Brain microvascular endothelial cell (primary cell): ENCODE data around the gene TOP1.

Source experiments
- DNase-seq: peaks from one replicate; pipeline ENCODE4 v3.0.0-alpha.2; 2020
- H3K27ac ChIP-seq: fragments of 250-450 bp; sonication (Bioruptor Pico); 2 replicates; pipeline ENCODE4 v1.5.1; 2020; ENCODE audit warnings: mild to moderate bottlenecking, moderate library complexity
- H3K27me3 ChIP-seq: fragments of 250-450 bp; sonication (Bioruptor Pico); replicated peaks from 2 replicates; pipeline ENCODE4 v1.5.1; 2020; ENCODE audit warnings: mild to moderate bottlenecking
- H3K36me3 ChIP-seq: fragments of 250-450 bp; sonication (Bioruptor Pico); replicated peaks from 2 replicates; pipeline ENCODE4 v1.5.1; 2020; ENCODE audit warnings: mild to moderate bottlenecking
- H3K4me3 ChIP-seq: 2 replicates; pipeline ENCODE4 v1.5.1; 2011; ENCODE audit warnings: low read depth, mild to moderate bottlenecking, control low read depth, low read length, moderate library complexity
- in situ Hi-C: cut with HindIII; loops from 2 replicates; pipeline ENCODE4 v1.10.0; 2017; ENCODE audit warnings: low sequenced_read_pairs, low pct_ligation_motif_present
- TF ChIP-seq, protein P1 (sequence below): IDR thresholded peaks from 2 replicates; pipeline ENCODE4 v1.5.1; 2011; ENCODE audit warnings: low read depth, mild to moderate bottlenecking, moderate library complexity, low read length, control low read depth, inconsistent platforms; ENCODE audit errors: missing control alignments

The TOP1 gene

DNA sequence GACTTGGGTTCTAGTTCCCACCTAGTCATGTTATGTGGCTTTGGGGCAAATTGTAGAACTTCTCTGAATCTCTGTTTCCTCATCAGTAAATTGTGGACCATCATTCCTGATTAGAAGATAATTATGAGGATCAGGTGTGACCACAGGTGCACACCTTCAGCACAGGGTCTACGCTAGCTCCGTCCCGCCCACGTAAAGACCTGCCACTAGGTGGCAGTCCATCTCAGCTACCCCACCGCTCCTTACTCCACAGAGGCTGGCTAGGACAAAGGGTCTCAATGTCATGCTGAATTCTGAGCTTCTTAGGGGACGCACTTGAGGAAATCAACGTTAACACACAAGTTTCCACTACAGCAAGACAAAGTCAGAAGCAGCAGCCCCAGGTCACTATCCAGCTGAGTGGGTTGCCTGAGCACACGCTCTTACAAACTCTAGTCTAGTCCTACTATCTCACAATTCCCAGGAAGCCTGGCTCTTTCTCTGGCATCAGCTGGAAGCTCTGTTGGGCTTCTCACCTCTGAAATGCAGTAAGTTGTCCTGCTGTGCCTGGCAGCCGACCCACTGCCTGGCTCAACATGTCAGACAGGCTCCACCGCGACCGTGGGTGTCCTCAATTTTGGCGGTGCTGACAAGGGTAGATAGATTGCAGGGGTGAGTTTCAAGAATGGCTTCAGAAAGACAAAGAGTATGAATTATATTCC is 106.7 kb downstream of the TOP1 start:
- Histone ChIP-seq H3K4me3 (no peak overlapping the region), H3K36me3 (peaks cover 8% of the 10 kb centered on the region), H3K27ac (no peak overlapping the region), H3K27me3 (no peaks in the 10 kb centered on the region)
- TF ChIP-seq, protein P1, sequence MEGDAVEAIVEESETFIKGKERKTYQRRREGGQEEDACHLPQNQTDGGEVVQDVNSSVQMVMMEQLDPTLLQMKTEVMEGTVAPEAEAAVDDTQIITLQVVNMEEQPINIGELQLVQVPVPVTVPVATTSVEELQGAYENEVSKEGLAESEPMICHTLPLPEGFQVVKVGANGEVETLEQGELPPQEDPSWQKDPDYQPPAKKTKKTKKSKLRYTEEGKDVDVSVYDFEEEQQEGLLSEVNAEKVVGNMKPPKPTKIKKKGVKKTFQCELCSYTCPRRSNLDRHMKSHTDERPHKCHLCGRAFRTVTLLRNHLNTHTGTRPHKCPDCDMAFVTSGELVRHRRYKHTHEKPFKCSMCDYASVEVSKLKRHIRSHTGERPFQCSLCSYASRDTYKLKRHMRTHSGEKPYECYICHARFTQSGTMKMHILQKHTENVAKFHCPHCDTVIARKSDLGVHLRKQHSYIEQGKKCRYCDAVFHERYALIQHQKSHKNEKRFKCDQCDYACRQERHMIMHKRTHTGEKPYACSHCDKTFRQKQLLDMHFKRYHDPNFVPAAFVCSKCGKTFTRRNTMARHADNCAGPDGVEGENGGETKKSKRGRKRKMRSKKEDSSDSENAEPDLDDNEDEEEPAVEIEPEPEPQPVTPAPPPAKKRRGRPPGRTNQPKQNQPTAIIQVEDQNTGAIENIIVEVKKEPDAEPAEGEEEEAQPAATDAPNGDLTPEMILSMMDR: peak; percentile 88
- DNase-seq: no peak
- in situ Hi-C loops: no loop called here

DNA sequence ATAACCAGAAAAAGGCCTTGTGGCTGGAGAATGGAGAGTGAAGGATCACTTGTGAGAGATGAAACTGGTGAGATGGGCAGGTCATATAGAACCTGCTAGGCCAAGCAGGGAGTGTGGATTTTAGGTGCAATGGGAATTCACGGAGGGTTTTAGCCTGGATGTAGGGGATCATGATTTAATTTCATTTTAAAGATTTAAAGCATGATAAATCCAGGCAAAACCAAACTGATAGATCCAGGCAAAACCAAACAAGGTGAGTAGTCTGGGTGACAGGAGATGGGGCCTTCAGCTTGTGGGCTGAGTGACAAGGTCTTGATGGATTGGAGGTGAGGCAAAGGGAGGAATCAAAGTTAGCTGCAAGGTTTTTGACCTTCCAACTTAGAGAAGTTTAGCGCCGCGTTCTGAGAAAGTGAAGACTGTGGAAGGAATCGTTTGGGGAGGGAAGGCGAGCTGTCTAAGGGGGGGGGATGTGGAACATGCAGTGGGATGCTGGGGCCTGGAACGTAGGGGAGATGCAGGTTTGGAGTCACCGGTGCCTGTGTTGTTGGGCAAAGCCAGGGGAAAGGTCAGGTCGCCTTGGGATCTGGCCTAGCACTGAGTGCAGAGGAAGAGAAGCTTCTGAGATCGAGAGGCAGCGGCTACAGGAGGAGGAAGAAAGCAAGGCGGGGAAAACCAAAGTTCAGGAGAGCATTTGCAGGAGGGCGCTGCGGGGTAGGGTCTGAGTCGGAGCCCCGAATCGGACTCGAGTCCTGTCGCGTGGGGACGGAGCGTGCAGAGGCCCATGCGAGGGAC is 107.5 kb downstream of the TOP1 start:
- in situ Hi-C loops: no loop called here
- peak overlapping the region; percentile 72 for H3K4me3 ChIP-seq
- no peak for DNase-seq
- TF ChIP-seq, protein P1: no peak
- peaks cover 8% of the 10 kb centered on the region for H3K36me3 ChIP-seq
- no peaks in the 10 kb centered on the region for H3K27me3 ChIP-seq
- peak overlapping the region; percentile 84 for H3K27ac ChIP-seq

GRCh38 chr20:41136680-41137613 is 108.3 kb downstream of the TOP1 start, which contains the start of gene PLCG1:
PLCG1 (plus strand) TSS chr20:41137543; CDS start chr20:41137642, 99 bp downstream.
- in situ Hi-C loops: no loop called here
- H3K4me3 ChIP-seq: peak within 1 kb of the TSS; percentile 72
- H3K36me3 ChIP-seq: peaks cover 3% of the 10 kb centered on the region
- TF ChIP-seq, protein P1: no peak
- peak within 1 kb of the TSS; percentile 84 for H3K27ac ChIP-seq
- peak; percentile 71 for DNase-seq
- no peaks in the 10 kb centered on the region for H3K27me3 ChIP-seq

DNA sequence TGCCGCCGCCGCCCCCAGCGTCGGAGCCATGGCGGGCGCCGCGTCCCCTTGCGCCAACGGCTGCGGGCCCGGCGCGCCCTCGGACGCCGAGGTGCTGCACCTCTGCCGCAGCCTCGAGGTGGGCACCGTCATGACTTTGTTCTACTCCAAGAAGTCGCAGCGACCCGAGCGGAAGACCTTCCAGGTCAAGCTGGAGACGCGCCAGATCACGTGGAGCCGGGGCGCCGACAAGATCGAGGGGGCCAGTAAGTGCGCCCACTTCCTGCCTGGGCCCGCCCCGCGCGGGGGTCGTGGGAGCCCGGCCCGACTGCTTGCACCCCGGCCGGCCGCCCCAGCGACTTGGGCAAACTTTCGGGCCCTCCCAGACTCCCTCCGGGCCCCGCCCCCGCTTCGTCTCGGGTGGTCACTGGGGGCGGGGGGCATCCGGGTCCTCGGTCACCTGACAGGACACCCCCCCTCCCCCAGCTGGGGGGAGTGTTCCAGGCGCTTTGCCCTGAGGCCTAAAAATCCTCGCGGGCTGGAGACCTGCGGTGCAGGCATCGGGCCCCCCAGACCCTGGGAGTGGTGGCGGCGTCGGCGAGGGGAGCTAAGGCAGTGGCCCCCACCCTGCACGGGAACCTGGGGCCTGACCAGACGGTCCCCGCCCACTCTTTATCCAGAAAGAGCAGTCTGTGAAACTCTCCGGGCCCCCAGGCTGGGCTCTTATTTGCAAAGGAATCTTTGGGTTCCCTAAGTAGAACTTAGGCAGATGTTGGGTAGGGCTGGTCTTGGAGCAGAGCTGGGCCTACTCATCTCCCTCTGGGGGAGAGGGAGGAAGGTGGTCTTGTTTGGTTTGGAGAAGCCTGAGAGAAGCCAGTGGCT is 109.2 kb downstream of the TOP1 start:
- peak; percentile 27 for DNase-seq
- in situ Hi-C loops: no loop called here
- TF ChIP-seq, protein P1: no peak

More for the DNA sequence above, 109.2 kb downstream of the TOP1 start:
- no peaks in the 10 kb centered on the region for H3K36me3 ChIP-seq
- peak overlapping the region; percentile 84 for H3K27ac ChIP-seq
- no peaks in the 10 kb centered on the region for H3K27me3 ChIP-seq
- peak overlapping the region; percentile 72 for H3K4me3 ChIP-seq
